ENCODE data around the gene AATF.
"Not testable (repeated sequence)": the region's sequence is repeated elsewhere in the genome, so short reads cannot be mapped to it uniquely, and the experiment has no call there.

The AATF gene

GRCh38 chr17:37068266-37068665 lies 119.5 kb downstream of the AATF start:
- peak; percentile 18 for DNase-seq (ENCODE audit: low read depth)
- no peak for TF ChIP-seq CTCF (IDR thresholded peaks at IDR 0.05; ENCODE audit: low read length, missing control alignments)
- no peak overlapping the region for H3K4me3 ChIP-seq (replicated peaks; ENCODE audit: low read depth, low read length)

- TF ChIP-seq CTCF (IDR thresholded peaks at IDR 0.05; ENCODE audit: low read length, missing control alignments), result no peak
- no peak overlapping the region for H3K4me3 ChIP-seq (replicated peaks; ENCODE audit: low read depth, low read length)
- no peak for DNase-seq (ENCODE audit: low read depth)
Observed at GRCh38 chr17:37069087-37069486, 120.3 kb downstream of the AATF start.

- H3K4me3 ChIP-seq (replicated peaks; ENCODE audit: low read depth, low read length); DNase-seq (ENCODE audit: low read depth): not testable (repeated sequence)
Observed at GRCh38 chr17:37073464-37073863, 124.7 kb downstream of the AATF start.

GRCh38 chr17:37079065-37079708 lies 130.4 kb downstream of the AATF start:
- DNase-seq (ENCODE audit: low read depth), result no peak
- TF ChIP-seq CTCF (IDR thresholded peaks at IDR 0.05; ENCODE audit: low read length, missing control alignments), result no peak
- H3K4me3 ChIP-seq (replicated peaks; ENCODE audit: low read depth, low read length), result no peak overlapping the region

- H3K4me3 ChIP-seq (replicated peaks; ENCODE audit: low read depth, low read length), result no peak overlapping the region
Observed at GRCh38 chr17:37079735-37080134, 131.0 kb downstream of the AATF start.

GRCh38 chr17:37081287-37081686 lies 132.5 kb downstream of the AATF start:
- H3K4me3 ChIP-seq (replicated peaks; ENCODE audit: low read depth, low read length), result no peak overlapping the region
- peak; percentile 34 for TF ChIP-seq CTCF (IDR thresholded peaks at IDR 0.05; ENCODE audit: low read length, missing control alignments)
- DNase-seq (ENCODE audit: low read depth), result peak; percentile 66

More at GRCh38 chr17:37079735-37080134, 131.0 kb downstream of the AATF start:
- peak; percentile 79 for DNase-seq (ENCODE audit: low read depth)
- no peak for TF ChIP-seq CTCF (IDR thresholded peaks at IDR 0.05; ENCODE audit: low read length, missing control alignments)

- DNase-seq (ENCODE audit: low read depth), result no peak
- no peak overlapping the region for H3K4me3 ChIP-seq (replicated peaks; ENCODE audit: low read depth, low read length)
- TF ChIP-seq CTCF (IDR thresholded peaks at IDR 0.05; ENCODE audit: low read length, missing control alignments), result no peak
Observed at GRCh38 chr17:37082311-37082860, 133.6 kb downstream of the AATF start.
